ENCODE data around the gene IGFLR1. TPM values are rescaled to one million over a fixed set of nuclear protein-coding genes. Genes with fewer than 3 reads are reported as not detected.

IGFLR1 gene
- total RNA-seq, 4 donors from 2014 or later = 1.4 to 11.3 (median 5.1) TPM

- intact Hi-C loops (cut with DNase I; ENCODE audit: low total_unique reads) = no loop called here
- no peak for DNase-seq (ENCODE audit: low spot score in 2 of 2)
- 82 to 85% methylated on average over 32 to 34 of the region's 45 CpGs for WGBS, 2 donors
- H3K4me3 ChIP-seq (ENCODE audit: low read depth, poor library complexity, severe bottlenecking) = no peak overlapping the region
- TF ChIP-seq POLR2A (IDR thresholded peaks at IDR 0.05) (no peak), CTCF (IDR thresholded peaks at IDR 0.05) (no peak)
Observed at GRCh38 chr19:35784503-35785338, 42.5 kb upstream of the IGFLR1 start.

GRCh38 chr19:35783469-35784434 lies 41.5 kb upstream of the IGFLR1 start:
- no peak for DNase-seq (ENCODE audit: low spot score in 2 of 2)
- intact Hi-C loops (cut with DNase I; ENCODE audit: low total_unique reads) = no loop called here
- no peak for TF ChIP-seq CTCF (IDR thresholded peaks at IDR 0.05)
- no peak for TF ChIP-seq POLR2A (IDR thresholded peaks at IDR 0.05)
- WGBS, 2 donors = 87 to 90% methylated on average over 25 to 28 of the region's 28 CpGs
- no peak overlapping the region for H3K4me3 ChIP-seq (ENCODE audit: low read depth, poor library complexity, severe bottlenecking)

- TF ChIP-seq CTCF (IDR thresholded peaks at IDR 0.05) = no peak
- no peak for TF ChIP-seq POLR2A (IDR thresholded peaks at IDR 0.05)
- WGBS, 2 donors = 94 to 96% methylated on average over 11 to 12 of the region's 12 CpGs
- intact Hi-C loops (cut with DNase I; ENCODE audit: low total_unique reads) = no loop called here
- DNase-seq (ENCODE audit: low spot score in 2 of 2) = no peak
- no peak overlapping the region for H3K4me3 ChIP-seq (ENCODE audit: low read depth, poor library complexity, severe bottlenecking)
Observed at GRCh38 chr19:35782589-35782988, 40.3 kb upstream of the IGFLR1 start.

GRCh38 chr19:35781650-35782049 lies 39.4 kb upstream of the IGFLR1 start:
- 80 to 90% methylated on average over 9 of the region's 9 CpGs for WGBS, 2 donors
- DNase-seq (ENCODE audit: low spot score in 2 of 2) = no peak

GRCh38 chr19:35780717-35781116 lies 38.5 kb upstream of the IGFLR1 start:
- intact Hi-C loops (cut with DNase I; ENCODE audit: low total_unique reads) = no loop called here

More at GRCh38 chr19:35781650-35782049, 39.4 kb upstream of the IGFLR1 start:
- no peak for TF ChIP-seq CTCF (IDR thresholded peaks at IDR 0.05)
- TF ChIP-seq POLR2A (IDR thresholded peaks at IDR 0.05) = no peak
- H3K4me3 ChIP-seq (ENCODE audit: low read depth, poor library complexity, severe bottlenecking) = no peak overlapping the region
- intact Hi-C loops (cut with DNase I; ENCODE audit: low total_unique reads) = no loop called here

More at GRCh38 chr19:35780717-35781116, 38.5 kb upstream of the IGFLR1 start:
- no peak overlapping the region for H3K4me3 ChIP-seq (ENCODE audit: low read depth, poor library complexity, severe bottlenecking)
- WGBS, 2 donors = 93 to 95% methylated on average over 19 to 20 of the region's 20 CpGs
- DNase-seq (ENCODE audit: low spot score in 2 of 2) = no peak
- TF ChIP-seq CTCF (IDR thresholded peaks at IDR 0.05) (no peak), POLR2A (IDR thresholded peaks at IDR 0.05) (no peak)
